Neural cell (in vitro differentiated cells): Measurements from ENCODE around the gene EML5. TPM values are rescaled to one million over a fixed set of nuclear protein-coding genes. Genes with fewer than 3 reads are reported as not detected.

Experiments used
- H2AFZ ChIP-seq: fragments of 200-600, 300-800 bp; sonication (generic), shearing (Covaris generic); 2 replicates; pipeline ENCODE4 v1.6.0; 2014; ENCODE audit warnings: low read depth, mild to moderate bottlenecking, antibody characterized with exemption, low read length, moderate library complexity
- H3F3A ChIP-seq: fragments of 200-600 bp; shearing (Covaris generic); 2 replicates; pipeline ENCODE4 v1.6.1; 2016; ENCODE audit warnings: mild to moderate bottlenecking, moderate library complexity, mixed read lengths, antibody characterized with exemption, low read length; ENCODE audit not compliant: insufficient read depth, poor library complexity, severe bottlenecking
- H3K27ac ChIP-seq: fragments of 200-600, 300-800 bp; sonication (generic), shearing (Covaris generic); 2 replicates; pipeline ENCODE4 v1.5.1; 2014; ENCODE audit warnings: mild to moderate bottlenecking, low read length, moderate library complexity
- H3K27me3 ChIP-seq: fragments of 300-800, 200-600 bp; sonication (generic), shearing (Covaris generic); 2 replicates; pipeline ENCODE4 v1.6.0; 2014; ENCODE audit warnings: mild to moderate bottlenecking, low read depth, low read length, moderate library complexity; ENCODE audit not compliant: insufficient read depth
- H3K36me3 ChIP-seq: fragments of 300-800, 200-600 bp; sonication (generic), shearing (Covaris generic); 2 replicates; pipeline ENCODE4 v1.5.1; 2014; ENCODE audit warnings: mild to moderate bottlenecking, antibody characterized with exemption, low read length, moderate library complexity; ENCODE audit not compliant: insufficient read depth
- H3K4me2 ChIP-seq: fragments of 300-800, 200-600 bp; sonication (generic), shearing (Covaris generic); 2 replicates; pipeline ENCODE4 v1.6.0; 2014; ENCODE audit warnings: mild to moderate bottlenecking, low read length
- H3K4me3 ChIP-seq: fragments of 300-800, 200-600 bp; sonication (generic), shearing (Covaris generic); 2 replicates; pipeline ENCODE4 v1.5.1; 2014; ENCODE audit warnings: mild to moderate bottlenecking, low read length, moderate library complexity
- H3K79me2 ChIP-seq: fragments of 200-600 bp; shearing (Covaris generic); replicated peaks from 2 replicates; pipeline ENCODE4 v1.6.0; 2014; ENCODE audit warnings: mild to moderate bottlenecking, low read length, moderate library complexity; ENCODE audit not compliant: insufficient read depth
- H3K9ac ChIP-seq: fragments of 300-800, 200-600 bp; sonication (generic), shearing (Covaris generic); 2 replicates; pipeline ENCODE4 v1.6.1; 2016; ENCODE audit warnings: mild to moderate bottlenecking, low read length, mixed read lengths
- H3K9me2 ChIP-seq: fragments of 200-600 bp; shearing (Covaris generic); 2 replicates; pipeline ENCODE4 v1.6.1; 2016; ENCODE audit warnings: mild to moderate bottlenecking, low read length, mixed read lengths; ENCODE audit not compliant: insufficient read depth
- H3K9me3 ChIP-seq: fragments of 200-600, 300-800 bp; sonication (generic), shearing (Covaris generic); 2 replicates; pipeline ENCODE4 v1.6.1; 2016; ENCODE audit warnings: mild to moderate bottlenecking, mixed run types, low read length, moderate library complexity, mixed read lengths
- H4K20me1 ChIP-seq: fragments of 200-600 bp; shearing (Covaris generic); 2 replicates; pipeline ENCODE4 v1.6.1; 2016; ENCODE audit warnings: mild to moderate bottlenecking, mixed run types; ENCODE audit not compliant: insufficient read depth
- CTCF ChIP-seq: fragments of 450-650 bp; IDR thresholded peaks from 2 replicates; pipeline ENCODE4 v1.5.1; 2014; ENCODE audit warnings: antibody characterized with exemption, mild to moderate bottlenecking, moderate library complexity; ENCODE audit not compliant: poor library complexity, severe bottlenecking
- EP300 ChIP-seq: fragments of 450-650 bp; conservative IDR thresholded peaks from 2 replicates; pipeline ENCODE4 v1.6.1; 2014; ENCODE audit warnings: antibody characterized with exemption, mild to moderate bottlenecking, moderate library complexity; ENCODE audit not compliant: poor library complexity, severe bottlenecking
- EZH2 ChIP-seq: fragments of 200-600, 300-800 bp; shearing (Covaris generic), sonication (generic); IDR thresholded peaks from 2 replicates; pipeline ENCODE4 v1.6.1; 2014; ENCODE audit warnings: antibody characterized with exemption, low read length, borderline replicate concordance, mild to moderate bottlenecking; ENCODE audit not compliant: insufficient read depth, poor library complexity, severe bottlenecking
- MXI1 ChIP-seq: fragments of 450-650 bp; conservative IDR thresholded peaks from 2 replicates; pipeline ENCODE4 v1.6.1; 2014; ENCODE audit warnings: antibody characterized with exemption, mild to moderate bottlenecking; ENCODE audit not compliant: poor library complexity, severe bottlenecking
- POLR2AphosphoS5 ChIP-seq: IDR thresholded peaks from 2 replicates; pipeline ENCODE4 v1.6.1; 2012
- RAD21 ChIP-seq: fragments of 450-650 bp; conservative IDR thresholded peaks from 2 replicates; pipeline ENCODE4 v1.6.1; 2014; ENCODE audit warnings: antibody characterized with exemption, mild to moderate bottlenecking, moderate library complexity
- REST ChIP-seq: IDR thresholded peaks from 2 replicates; pipeline ENCODE4 v1.6.1; 2012; ENCODE audit warnings: borderline replicate concordance
- SMC3 ChIP-seq: fragments of 450-650 bp; conservative IDR thresholded peaks from 2 replicates; pipeline ENCODE4 v1.6.1; 2014; ENCODE audit warnings: antibody characterized with exemption, mild to moderate bottlenecking, moderate library complexity; ENCODE audit not compliant: poor library complexity
- TAF1 ChIP-seq: IDR thresholded peaks from 2 replicates; pipeline ENCODE4 v1.6.1; 2012; ENCODE audit warnings: low read depth
- polyA plus RNA-seq: library from polyadenylated mRNA; depleted of rRNA; stranded (reverse); fragments of >200 nt; gene quantifications from 2 replicates; pipeline ENCODE4 v1.2.3, GENCODE V29; 2014

EML5 gene
- polyA plus RNA-seq, 1 donor from 2014 or later: 27.5 TPM

GRCh38 chr14:88786715-88787114 lies 6.0 kb downstream of the EML5 start:
- Histone ChIP-seq H3K27ac (no peak overlapping the region), H3K79me2 (peaks cover 77% of the 10 kb centered on the region), H4K20me1 (no peaks in the 10 kb centered on the region), H3K27me3 (peaks cover 11% of the 10 kb centered on the region), H3K4me3 (no peak overlapping the region), H3K9me2 (no peaks in the 10 kb centered on the region), H3K9ac (no peak overlapping the region), H3K9me3 (no peaks in the 10 kb centered on the region), H3K36me3 (no peaks in the 10 kb centered on the region), H3F3A (no peaks in the 10 kb centered on the region), H2AFZ (no peak overlapping the region), H3K4me2 (no peak overlapping the region)
- TF ChIP-seq TAF1 (no peak), EZH2 (no peak), MXI1 (no peak), CTCF (no peak), SMC3 (no peak), RAD21 (no peak), REST (no peak), POLR2AphosphoS5 (no peak), EP300 (no peak)

GRCh38 chr14:88785911-88786310 lies 6.8 kb downstream of the EML5 start:
- H3K27me3 ChIP-seq: peaks cover 5% of the 10 kb centered on the region
- H3K9me2 ChIP-seq: no peaks in the 10 kb centered on the region

More at GRCh38 chr14:88785911-88786310, 6.8 kb downstream of the EML5 start:
- no peak overlapping the region for H3K4me3 ChIP-seq
- no peak overlapping the region for H3K9ac ChIP-seq
- H3K79me2 ChIP-seq: peaks cover 69% of the 10 kb centered on the region
- H2AFZ ChIP-seq: no peak overlapping the region
- no peaks in the 10 kb centered on the region for H3K36me3 ChIP-seq
- TF ChIP-seq RAD21: no peak
- TF ChIP-seq SMC3: no peak
- TF ChIP-seq POLR2AphosphoS5: no peak
- TF ChIP-seq EP300: no peak
- no peak for TF ChIP-seq EZH2
- no peak for TF ChIP-seq CTCF
- TF ChIP-seq MXI1: no peak
- TF ChIP-seq TAF1: no peak
- TF ChIP-seq REST: no peak
- H3F3A ChIP-seq: no peaks in the 10 kb centered on the region
- H3K27ac ChIP-seq: no peak overlapping the region
- no peaks in the 10 kb centered on the region for H4K20me1 ChIP-seq
- H3K4me2 ChIP-seq: no peak overlapping the region
- no peaks in the 10 kb centered on the region for H3K9me3 ChIP-seq
